OCI-LY3 (cell line): ENCODE results near the gene KCNN3.
A peak's percentile ranks its signal among the peaks of the same experiment; 100 is the strongest.

Source experiments
- H2AFZ ChIP-seq: fragments of 200-600, 300-600 bp; shearing (Covaris generic); 2 replicates; pipeline ENCODE4 v1.6.0; 2014; ENCODE audit warnings: antibody characterized with exemption, low read depth, low read length
- H3K27ac ChIP-seq: fragments of 200-600, 300-600 bp; sonication (generic); 2 replicates; pipeline ENCODE4 v1.5.1; 2014; ENCODE audit warnings: mild to moderate bottlenecking, low read length, moderate library complexity, mixed read lengths
- H3K27me3 ChIP-seq: fragments of 200-600, 300-600 bp; sonication (generic); 2 replicates; pipeline ENCODE4 v1.6.1; 2014; ENCODE audit warnings: low read depth, low read length, mixed read lengths
- H3K36me3 ChIP-seq: fragments of 200-600, 300-600 bp; sonication (generic); replicated peaks from 2 replicates; pipeline ENCODE3; 2014; ENCODE audit warnings: low read depth, low read length, mixed read lengths
- H3K4me1 ChIP-seq: fragments of 300-600, 200-600 bp; sonication (generic); 2 replicates; pipeline ENCODE4 v1.6.1; 2014; ENCODE audit warnings: low read length, mixed read lengths
- H3K4me2 ChIP-seq: fragments of 200-600, 300-600 bp; sonication (generic); 2 replicates; pipeline ENCODE4 v1.6.1; 2014; ENCODE audit warnings: low read length, mixed read lengths
- H3K4me3 ChIP-seq: fragments of 300-600, 200-600 bp; sonication (generic); 2 replicates; pipeline ENCODE4 v1.5.1; 2014; ENCODE audit warnings: antibody characterized with exemption, mild to moderate bottlenecking, low read length, moderate library complexity
- H3K79me2 ChIP-seq: fragments of 300-600, 200-600 bp; shearing (Covaris generic); 2 replicates; pipeline ENCODE4 v1.6.1; 2014; ENCODE audit warnings: mild to moderate bottlenecking, low read length, mixed read lengths
- H3K9ac ChIP-seq: fragments of 300-600, 200-600 bp; shearing (Covaris generic); 2 replicates; pipeline ENCODE4 v1.6.0; 2014; ENCODE audit warnings: mild to moderate bottlenecking, low read length, moderate library complexity
- H3K9me3 ChIP-seq: fragments of 200-600, 300-600 bp; shearing (Covaris generic); 2 replicates; pipeline ENCODE4 v1.6.1; 2014; ENCODE audit warnings: low read length, mixed read lengths; ENCODE audit not compliant: insufficient read depth
- H4K20me1 ChIP-seq: fragments of 200-600, 300-600 bp; sonication (generic); 2 replicates; pipeline ENCODE4 v1.6.1; 2016; ENCODE audit warnings: low read length, mixed read lengths; ENCODE audit not compliant: insufficient read depth
- CTCF ChIP-seq: fragments of 200-600, 300-600 bp; sonication (generic); IDR thresholded peaks from 2 replicates; pipeline ENCODE4 v1.5.1; 2014; ENCODE audit warnings: antibody characterized with exemption, low read length, low read depth
- EZH2phosphoT487 ChIP-seq: fragments of 200-600 bp; shearing (Covaris generic); IDR thresholded peaks from 2 replicates; pipeline ENCODE4 v1.6.1; 2018; ENCODE audit warnings: antibody characterized with exemption, mixed run types, low read depth

Gene KCNN3

GRCh38 chr1:154864189-154864975 lies 5.7 kb downstream of the KCNN3 start:
- Histone ChIP-seq H3K9ac (peak overlapping the region; percentile 66; the same call in 1 of the 2 replicates), H3K9me3 (no peaks in the 10 kb centered on the region), H3K4me2 (peak overlapping the region; percentile 95), H3K27me3 (no peaks in the 10 kb centered on the region; the same call in 1 of the 2 replicates), H2AFZ (peak overlapping the region; percentile 15; the same call in 1 of the 2 replicates), H3K4me3 (no peak overlapping the region; the same call in 1 of the 2 replicates), H3K36me3 (no peaks in the 10 kb centered on the region), H3K4me1 (peaks cover 94% of the 10 kb centered on the region), H3K27ac (peak overlapping the region; percentile 95), H3K79me2 (0 out of 2 replicates have a peak, but pooled peaks cover 7% of the 10 kb centered on the region), H4K20me1 (no peaks in the 10 kb centered on the region)
- TF ChIP-seq EZH2phosphoT487 (no peak), CTCF (no peak)

- peak overlapping the region; percentile 95 for H3K27ac ChIP-seq
- 0 out of 2 replicates have a peak, but pooled peaks cover 7% of the 10 kb centered on the region for H3K79me2 ChIP-seq
- no peaks in the 10 kb centered on the region for H3K36me3 ChIP-seq
- H2AFZ ChIP-seq = peak overlapping the region; percentile 15; the same call in 1 of the 2 replicates
- H3K4me2 ChIP-seq = peak overlapping the region; percentile 95
- no peaks in the 10 kb centered on the region for H3K9me3 ChIP-seq
- TF ChIP-seq CTCF (peak; percentile 76), EZH2phosphoT487 (no peak)
- peak overlapping the region; percentile 13; the same call in 1 of the 2 replicates for H3K4me3 ChIP-seq
- no peaks in the 10 kb centered on the region; the same call in 1 of the 2 replicates for H3K27me3 ChIP-seq
- no peaks in the 10 kb centered on the region for H4K20me1 ChIP-seq
- peak overlapping the region; percentile 66; the same call in 1 of the 2 replicates for H3K9ac ChIP-seq
- peaks cover 89% of the 10 kb centered on the region for H3K4me1 ChIP-seq
These were observed 6.5 kb downstream of the KCNN3 start for GRCh38 chr1:154863315-154864174.

DNA sequence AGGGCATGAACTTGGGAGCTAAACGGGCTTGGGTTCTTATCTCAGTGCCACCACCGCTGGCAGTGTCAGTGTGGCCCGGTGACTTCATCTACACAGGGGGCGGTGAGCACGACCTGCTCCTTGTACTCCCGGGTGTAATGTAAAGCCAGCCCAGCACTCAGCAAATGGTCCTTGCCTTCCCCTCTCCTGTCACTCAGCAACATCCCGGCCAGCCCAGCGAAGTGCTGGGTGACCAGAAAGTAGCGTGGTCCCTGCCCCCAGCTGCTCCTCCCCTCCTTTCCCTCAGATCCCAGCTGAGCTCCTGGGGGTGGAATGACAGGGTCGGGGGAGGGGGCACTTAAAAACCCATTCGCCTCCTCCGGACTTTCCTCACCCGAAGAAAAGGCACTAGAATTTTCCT lies 7.2 kb downstream of the KCNN3 start:
- no peaks in the 10 kb centered on the region for H3K36me3 ChIP-seq
- H4K20me1 ChIP-seq = no peaks in the 10 kb centered on the region
- H3K27ac ChIP-seq = no peak overlapping the region
- H3K9me3 ChIP-seq = no peaks in the 10 kb centered on the region
- H3K27me3 ChIP-seq = no peaks in the 10 kb centered on the region
- H3K4me1 ChIP-seq = peaks cover 88% of the 10 kb centered on the region
- H3K4me2 ChIP-seq = peak overlapping the region; percentile 95
- no peak for TF ChIP-seq EZH2phosphoT487
- TF ChIP-seq CTCF = no peak
- no peak overlapping the region for H3K4me3 ChIP-seq
- H3K79me2 ChIP-seq = 0 out of 2 replicates have a peak, but pooled peaks cover 7% of the 10 kb centered on the region
- H2AFZ ChIP-seq = no peak overlapping the region
- H3K9ac ChIP-seq = no peak overlapping the region; the same call in 1 of the 2 replicates

GRCh38 chr1:154861607-154862094 lies 8.4 kb downstream of the KCNN3 start:
- no peak overlapping the region for H2AFZ ChIP-seq
- H3K4me1 ChIP-seq = peaks cover 86% of the 10 kb centered on the region
- H3K4me2 ChIP-seq = no peak overlapping the region
- H3K79me2 ChIP-seq = 0 out of 2 replicates have a peak, but pooled peaks cover 7% of the 10 kb centered on the region
- no peak overlapping the region for H3K27ac ChIP-seq
- no peaks in the 10 kb centered on the region for H3K36me3 ChIP-seq
- H3K27me3 ChIP-seq = no peaks in the 10 kb centered on the region
- H3K4me3 ChIP-seq = no peak overlapping the region
- H3K9me3 ChIP-seq = no peaks in the 10 kb centered on the region
- H4K20me1 ChIP-seq = no peaks in the 10 kb centered on the region
- TF ChIP-seq CTCF = no peak
- no peak for TF ChIP-seq EZH2phosphoT487
- no peak overlapping the region for H3K9ac ChIP-seq
